CD4-positive, alpha-beta memory T cell (primary cell): ENCODE results near the gene SUMF1. TPM values are rescaled to one million over a fixed set of nuclear protein-coding genes. Genes with fewer than 3 reads are reported as not detected.
"Not testable (repeated sequence)": the region's sequence is repeated elsewhere in the genome, so short reads cannot be mapped to it uniquely, and the experiment has no call there.

Experiments used
- CTCF ChIA-PET: fragments of 350-600 bp; sonication (Branson Sonifier 250); formaldehyde crosslinking; loops from one replicate; lab custom pipeline; 2021; ENCODE audit warnings: inconsistent platforms; ENCODE audit not compliant: partially characterized antibody; lab: Charles Lee
- POLR2A ChIA-PET: fragments of 350-600 bp; sonication (Branson Sonifier 250); formaldehyde crosslinking; loops from one replicate; lab custom pipeline; 2021; ENCODE audit not compliant: partially characterized antibody; lab: Charles Lee
- DNase-seq, 5 donors: peaks; one replicate each; pipeline versions ENCODE4 v3.0.0 to v3.0.0-alpha.2; 2020 to 2022; ENCODE audit warnings: mixed read lengths in 1 of 5
- H3K27ac ChIP-seq: one replicate; pipeline ENCODE4 v1.7.0; 2013; ENCODE audit warnings: low read depth, low read length
- H3K27me3 ChIP-seq: 2 replicates; pipeline ENCODE4 v1.7.0; 2013; ENCODE audit warnings: mild to moderate bottlenecking, low read length, moderate library complexity; ENCODE audit not compliant: insufficient read depth
- H3K36me3 ChIP-seq: 2 replicates; pipeline ENCODE4 v1.7.0; 2013; ENCODE audit warnings: mild to moderate bottlenecking, low read length, moderate library complexity; ENCODE audit not compliant: insufficient read depth
- H3K4me1 ChIP-seq: 2 replicates; pipeline ENCODE4 v1.7.0; 2013; ENCODE audit warnings: mild to moderate bottlenecking, low read length, moderate library complexity; ENCODE audit not compliant: insufficient read depth
- H3K4me3 ChIP-seq, 2 donors: one replicate each; pipeline ENCODE4 v1.7.0; 2013; ENCODE audit warnings: low read length in 2 of 2, mild to moderate bottlenecking in 1 of 2
- H3K9me3 ChIP-seq, 2 donors: one replicate each; pipeline ENCODE4 v1.7.0; 2013; ENCODE audit warnings: low read length in 2 of 2, control low read depth in 1 of 2; ENCODE audit not compliant: control insufficient read depth in 1 of 2
- H3K27ac Mint-ChIP-seq, 7 donors: one replicate each; pipeline ENCODE4 v1.8.0; 2020 to 2021; ENCODE audit warnings: mixed read lengths in 7 of 7, mild to moderate bottlenecking in 6 of 7, inconsistent platforms in 3 of 7, moderate library complexity in 3 of 7
- H3K27me3 Mint-ChIP-seq, 2 donors: one replicate each; pipeline ENCODE4 v1.8.0; 2020 to 2021; ENCODE audit warnings: mixed read lengths in 2 of 2
- H3K36me3 Mint-ChIP-seq, 2 donors: one replicate each; pipeline ENCODE4 v1.8.0; 2020 to 2021; ENCODE audit warnings: mixed read lengths in 2 of 2, inconsistent platforms in 1 of 2, mild to moderate bottlenecking in 1 of 2
- H3K4me1 Mint-ChIP-seq, 4 donors: one replicate each; pipeline ENCODE4 v1.8.0; 2020 to 2021; ENCODE audit warnings: mixed read lengths in 4 of 4, mild to moderate bottlenecking in 1 of 4
- H3K4me3 Mint-ChIP-seq, 8 donors: one replicate each; pipeline ENCODE4 v1.8.0; 2020 to 2021; ENCODE audit warnings: mixed read lengths in 8 of 8, mild to moderate bottlenecking in 7 of 8, moderate library complexity in 6 of 8, inconsistent platforms in 3 of 8
- H3K9me3 Mint-ChIP-seq, 8 donors: one replicate each; pipeline ENCODE4 v1.8.0; 2020 to 2021; ENCODE audit warnings: mixed read lengths in 8 of 8, mild to moderate bottlenecking in 5 of 8, inconsistent platforms in 3 of 8, moderate library complexity in 1 of 8
- intact Hi-C: fragments of 100-400 bp; cut with micrococcal nuclease; formaldehyde crosslinking; loops from one replicate; pipeline ENCODE4 v1.15.1; 2023
- polyA plus RNA-seq, 2 donors: library from polyadenylated mRNA; unstranded; fragments of 300-500 nt; fragmentation: Illumina TruSeq; gene quantifications; one replicate each; pipeline ENCODE4 v1.2.3, GENCODE V29; 2021
- total RNA-seq, 2 experiments: library from RNA; stranded (reverse); gene quantifications; one replicate each; pipeline ENCODE4 v1.2.3, GENCODE V29; 2021

SUMF1 gene
- total and polyA plus RNA-seq, 4 experiments from 2014 or later, result 13.9 to 38.3 (median 22.3) TPM

GRCh38 chr3:4329806-4330205, 137.3 kb downstream of the SUMF1 start:
- H3K36me3 ChIP-seq, H3K27ac Mint-ChIP-seq, H3K9me3 ChIP-seq, H3K27me3 Mint-ChIP-seq, H3K4me3 ChIP-seq, H3K4me1 Mint-ChIP-seq, intact Hi-C loops, DNase-seq, H3K27me3 ChIP-seq, POLR2A ChIA-PET, H3K4me3 Mint-ChIP-seq, H3K4me1 ChIP-seq, H3K27ac ChIP-seq, CTCF ChIA-PET: not testable (repeated sequence)
- Mint-ChIP-seq H3K36me3 (peaks cover 0 to 18% of the 10 kb centered on the region in 2 donors), H3K9me3 (peaks cover 0 to 34% (median 19%) of the 10 kb centered on the region in 8 donors)

DNA sequence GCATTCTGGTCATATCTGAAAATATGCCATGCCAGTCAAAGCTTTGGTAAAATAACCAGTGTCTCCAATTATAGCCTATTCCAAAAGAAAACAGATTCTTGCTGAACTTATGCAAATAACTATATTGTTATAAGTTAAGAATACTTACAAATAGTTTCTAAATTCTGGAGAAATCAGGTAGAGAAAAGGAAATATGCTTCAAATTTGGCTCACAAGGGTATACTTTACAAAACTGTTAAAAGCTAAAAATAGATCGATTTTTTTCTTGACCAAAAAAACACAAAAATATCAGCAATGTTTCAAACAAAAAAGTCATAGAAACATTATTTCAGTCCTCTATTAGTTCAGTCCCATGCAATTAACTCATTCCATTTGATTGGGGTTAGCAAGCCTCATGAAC, 140.2 kb downstream of the SUMF1 start:
- ChIA-PET POLR2A (no interaction called here), CTCF (interaction anchor here (0.7 to 1.8 kb wide), 2 partner anchors 9 to 307 kb away, joined by 3 to 4 read pairs; no protein-coding TSS in a partner anchor)
- H3K4me3 Mint-ChIP-seq, result no peak overlapping the region
- intact Hi-C loops, result no loop called here
- peaks cover 0 to 32% (median 19%) of the 10 kb centered on the region in 8 donors for H3K9me3 Mint-ChIP-seq
- Histone ChIP-seq H3K4me3 (no peak overlapping the region), H3K9me3 (no peaks in the 10 kb centered on the region), H3K27me3 (no peaks in the 10 kb centered on the region), H3K27ac (no peak overlapping the region), H3K36me3 (no peaks in the 10 kb centered on the region), H3K4me1 (no peaks in the 10 kb centered on the region)
- H3K27ac Mint-ChIP-seq, result no peak overlapping the region
- no peaks in the 10 kb centered on the region for H3K27me3 Mint-ChIP-seq
- no peak for DNase-seq
- no peaks in the 10 kb centered on the region for H3K4me1 Mint-ChIP-seq
- H3K36me3 Mint-ChIP-seq, result peaks cover 0 to 18% of the 10 kb centered on the region in 2 donors

DNA sequence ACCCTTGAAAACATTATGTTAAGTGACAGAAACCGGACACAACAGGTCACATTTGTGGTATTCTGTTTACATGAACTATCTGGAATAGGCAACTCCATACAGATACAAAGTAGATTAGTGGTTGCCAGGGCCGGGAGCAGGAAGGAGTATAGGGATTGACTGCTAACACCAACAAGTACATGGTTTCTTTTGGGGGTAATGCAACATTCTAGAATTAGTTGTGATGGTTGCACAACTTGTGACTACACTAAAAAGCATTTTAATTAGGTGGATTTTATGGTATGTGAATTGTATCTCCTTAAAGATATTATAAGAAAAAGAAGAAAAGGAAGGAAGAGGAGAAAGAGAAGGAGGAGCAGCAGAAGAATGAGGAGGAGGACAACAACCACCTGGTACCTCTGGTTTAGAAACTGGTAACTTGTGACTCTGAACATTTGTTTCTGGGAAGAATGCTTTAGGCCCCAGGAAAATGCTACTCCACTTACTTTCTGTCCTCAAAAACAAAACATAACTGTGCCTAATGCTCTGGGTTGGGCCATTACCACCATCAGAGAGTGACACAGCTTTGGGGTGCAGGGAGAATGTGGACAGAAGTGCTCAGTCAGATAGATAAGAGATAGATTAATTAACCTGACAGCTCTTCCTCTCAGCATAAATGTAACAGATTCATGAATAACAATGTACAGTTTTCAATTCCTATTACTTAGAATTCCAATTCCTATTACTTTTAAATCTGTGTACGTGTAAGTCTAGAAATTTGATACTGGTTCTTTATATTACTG, 143.6 kb downstream of the SUMF1 start:
- no peak overlapping the region for H3K4me3 ChIP-seq
- H3K4me1 ChIP-seq, result no peaks in the 10 kb centered on the region
- Mint-ChIP-seq H3K27ac (no peak overlapping the region), H3K36me3 (peaks cover 0 to 6% of the 10 kb centered on the region in 2 donors), H3K9me3 (peaks cover 0 to 8% (median 3%) of the 10 kb centered on the region in 8 donors), H3K4me1 (peaks cover 0 to 2% (median 0%) of the 10 kb centered on the region in 4 donors), H3K27me3 (no peaks in the 10 kb centered on the region), H3K4me3 (no peak overlapping the region)
- CTCF ChIA-PET, result no interaction called here
- no peaks in the 10 kb centered on the region for H3K36me3 ChIP-seq
- no peak for DNase-seq
- intact Hi-C loops, result no loop called here
- POLR2A ChIA-PET, result no interaction called here
- H3K27ac ChIP-seq, result no peak overlapping the region
- no peaks in the 10 kb centered on the region for H3K27me3 ChIP-seq
- no peaks in the 10 kb centered on the region for H3K9me3 ChIP-seq

DNA sequence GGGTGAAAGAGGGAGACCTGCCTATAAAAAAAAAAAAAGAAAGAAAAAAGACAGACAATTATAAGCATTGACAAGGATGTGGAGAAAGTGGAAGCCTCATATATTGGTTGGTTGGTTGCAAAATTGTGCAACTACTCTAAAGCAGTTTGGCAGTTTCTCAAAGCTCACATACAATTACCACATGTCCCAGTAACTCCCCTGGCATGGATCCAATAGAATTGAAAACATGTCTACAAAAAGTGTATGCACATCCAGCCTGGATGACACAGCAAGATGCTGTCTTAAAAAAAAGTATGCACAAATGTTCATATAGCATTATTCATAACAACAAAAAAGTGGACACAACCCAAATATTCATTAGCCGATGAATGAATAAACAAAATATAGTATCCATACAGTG, 144.4 kb downstream of the SUMF1 start:
- no peak overlapping the region for H3K27ac ChIP-seq
- H3K9me3 ChIP-seq, result no peaks in the 10 kb centered on the region
- POLR2A ChIA-PET, result no interaction called here
- Mint-ChIP-seq H3K27me3 (no peaks in the 10 kb centered on the region), H3K36me3 (peaks cover 0 to 9% of the 10 kb centered on the region in 2 donors), H3K9me3 (peaks cover 0 to 4% (median 2%) of the 10 kb centered on the region in 8 donors), H3K4me3 (no peak overlapping the region), H3K27ac (peak overlapping the region in 2 of 7 donors; percentile 34 to 76), H3K4me1 (peaks cover 0 to 4% (median under 1%) of the 10 kb centered on the region in 4 donors)
- H3K4me1 ChIP-seq, result no peaks in the 10 kb centered on the region
- H3K27me3 ChIP-seq, result no peaks in the 10 kb centered on the region
- no peak for DNase-seq
- H3K36me3 ChIP-seq, result no peaks in the 10 kb centered on the region
- intact Hi-C loops, result no loop called here
- CTCF ChIA-PET, result no interaction called here
- H3K4me3 ChIP-seq, result no peak overlapping the region

- Histone ChIP-seq H3K9me3 (no peaks in the 10 kb centered on the region), H3K36me3 (no peaks in the 10 kb centered on the region), H3K4me1 (no peaks in the 10 kb centered on the region), H3K27ac (no peak overlapping the region), H3K4me3 (no peak overlapping the region), H3K27me3 (no peaks in the 10 kb centered on the region)
- Mint-ChIP-seq H3K9me3 (peaks cover 0 to 1% (median 0%) of the 10 kb centered on the region in 8 donors), H3K36me3 (peaks cover 2 to 13% of the 10 kb centered on the region in 2 donors), H3K4me1 (peaks cover 0 to 4% (median under 1%) of the 10 kb centered on the region in 4 donors), H3K4me3 (no peak overlapping the region), H3K27me3 (no peaks in the 10 kb centered on the region), H3K27ac (no peak overlapping the region)
- intact Hi-C loops, result no loop called here
- DNase-seq, result no peak
- CTCF ChIA-PET, result interaction anchor here (0.9 kb wide), 1 partner anchor 312 kb away, joined by 3 read pairs; no protein-coding TSS in a partner anchor
- POLR2A ChIA-PET, result no interaction called here
These were observed 145.3 kb downstream of the SUMF1 start for GRCh38 chr3:4321732-4322131.

DNA sequence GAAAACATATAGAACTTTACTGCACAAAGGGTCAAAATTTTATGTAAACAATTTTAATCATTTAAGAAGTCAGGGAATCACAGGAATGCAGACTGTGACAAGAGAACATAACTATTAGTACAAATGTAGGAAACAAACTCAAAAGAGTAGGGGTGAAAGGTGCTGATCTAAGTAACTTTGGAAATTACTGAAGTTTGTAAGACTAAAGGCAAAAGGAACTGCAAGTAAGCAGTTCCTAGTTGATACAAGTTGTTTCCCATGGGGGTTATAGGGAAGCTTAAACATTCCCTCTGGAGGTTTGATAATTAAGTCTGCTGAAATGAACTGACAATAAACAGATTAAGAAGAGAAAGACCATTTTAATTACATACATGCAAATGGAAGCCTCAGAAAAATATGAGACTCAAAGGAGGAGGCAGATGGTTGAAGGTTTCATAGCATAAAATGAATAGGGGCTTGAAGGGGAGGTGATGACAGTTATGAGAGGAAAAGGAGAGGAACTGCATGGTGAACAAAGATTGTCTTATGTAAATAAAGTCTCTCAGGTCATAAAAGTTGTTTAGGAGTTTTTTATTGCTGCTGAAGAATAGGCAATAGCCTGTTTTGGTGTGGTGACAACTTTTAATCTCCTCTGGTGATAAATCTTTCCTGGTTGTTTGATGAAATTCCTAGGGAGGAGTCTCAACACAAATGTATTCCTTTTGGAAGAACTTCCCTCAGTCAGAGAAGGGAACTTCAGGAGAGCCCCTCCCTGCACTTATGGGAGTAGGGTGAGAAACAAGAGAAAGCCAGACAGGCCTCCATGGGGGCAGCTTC, 146.8 kb downstream of the SUMF1 start:
- no peak for DNase-seq
- Histone ChIP-seq H3K9me3 (no peaks in the 10 kb centered on the region), H3K4me1 (no peaks in the 10 kb centered on the region), H3K4me3 (no peak overlapping the region), H3K27me3 (no peaks in the 10 kb centered on the region), H3K27ac (no peak overlapping the region), H3K36me3 (no peaks in the 10 kb centered on the region)
- peaks cover 10 to 19% of the 10 kb centered on the region in 2 donors for H3K36me3 Mint-ChIP-seq
- intact Hi-C loops, result no loop called here
- CTCF ChIA-PET, result interaction anchor here (0.8 kb wide), 1 partner anchor 27 kb away, joined by 3 read pairs; no protein-coding TSS in a partner anchor
- peaks cover 0 to 3% (median 0%) of the 10 kb centered on the region in 8 donors for H3K9me3 Mint-ChIP-seq
- peaks cover 0 to 6% (median under 1%) of the 10 kb centered on the region in 4 donors for H3K4me1 Mint-ChIP-seq
- no peak overlapping the region for H3K4me3 Mint-ChIP-seq
- H3K27me3 Mint-ChIP-seq, result no peaks in the 10 kb centered on the region
- H3K27ac Mint-ChIP-seq, result peak overlapping the region in 2 of 7 donors; percentile 4 to 62
- POLR2A ChIA-PET, result no interaction called here

DNA sequence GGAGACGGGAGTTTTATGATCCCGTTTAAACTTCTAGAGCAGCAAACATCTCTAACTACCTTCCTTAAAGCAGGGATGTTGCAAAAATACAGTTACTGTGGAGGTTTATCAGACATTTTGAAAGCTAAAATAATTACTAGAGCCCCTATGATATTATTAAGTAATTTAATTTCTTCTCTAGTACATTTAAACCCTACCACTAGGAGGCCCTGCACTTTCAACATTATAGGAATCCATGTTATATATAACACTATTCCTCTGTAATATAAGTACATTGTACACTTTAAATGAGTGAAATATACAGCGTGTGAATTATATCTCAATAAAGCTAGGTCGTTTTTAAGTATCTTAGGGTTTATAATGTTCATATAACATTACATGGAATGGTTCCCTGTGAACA, 152.4 kb downstream of the SUMF1 start:
- H3K4me3 Mint-ChIP-seq, result no peak overlapping the region
- POLR2A ChIA-PET, result no interaction called here

More for the DNA sequence above, 152.4 kb downstream of the SUMF1 start:
- intact Hi-C loops, result no loop called here
- H3K9me3 ChIP-seq, result no peaks in the 10 kb centered on the region
- Mint-ChIP-seq H3K27me3 (no peaks in the 10 kb centered on the region), H3K4me1 (peaks cover 0 to 12% (median 4%) of the 10 kb centered on the region in 4 donors), H3K36me3 (peaks cover 30 to 44% of the 10 kb centered on the region in 2 donors), H3K9me3 (peaks cover 0 to 3% (median 0%) of the 10 kb centered on the region in 8 donors), H3K27ac (no peak overlapping the region)
- CTCF ChIA-PET, result interaction anchor here (0.7 to 1.2 kb wide), 2 partner anchors 23 to 319 kb away, joined by 3 read pairs; no protein-coding TSS in a partner anchor
- H3K27me3 ChIP-seq, result no peaks in the 10 kb centered on the region
- H3K27ac ChIP-seq, result no peak overlapping the region
- no peak for DNase-seq
- no peaks in the 10 kb centered on the region for H3K4me1 ChIP-seq
- H3K4me3 ChIP-seq, result no peak overlapping the region
- H3K36me3 ChIP-seq, result no peaks in the 10 kb centered on the region
